Psoas muscle (tissue), 8 donors: ENCODE measurements around the gene RANBP17. TPM values are rescaled to one million over a fixed set of nuclear protein-coding genes. Genes with fewer than 3 reads are reported as not detected.

ENCODE experiments used
- ATAC-seq, 4 donors: fragments of 200-7000 bp; cut with Tn5 transposase; one replicate each; pipeline ENCODE4 v1.9.1; 2020; ENCODE audit warnings: moderate library complexity in 3 of 4, mild to moderate bottlenecking in 2 of 4
- DNase-seq, 2 donors: peaks; one replicate each; pipeline ENCODE4 v3.0.0-alpha.2; 2020
- H3K27ac ChIP-seq: fragments of 200-600 bp; one replicate; pipeline ENCODE4 v1.8.0; 2022
- H3K27me3 ChIP-seq, 3 donors: fragments of 200-600 bp in 1 of 3; one replicate each; pipeline versions ENCODE4 v1.6.1 to v1.8.0; 2013 to 2022; ENCODE audit warnings: low read length in 2 of 3, mild to moderate bottlenecking in 2 of 3, moderate library complexity in 1 of 3; ENCODE audit not compliant: insufficient read depth in 3 of 3
- H3K36me3 ChIP-seq, 2 donors: fragments of 200-600 bp in 1 of 2; one replicate each; pipeline versions ENCODE4 v1.6.1 to v1.8.0; 2013 to 2022; ENCODE audit warnings: low read depth in 1 of 2, mild to moderate bottlenecking in 1 of 2, moderate library complexity in 1 of 2; ENCODE audit not compliant: insufficient read depth in 1 of 2
- H3K4me1 ChIP-seq: fragments of 200-600 bp; one replicate; pipeline ENCODE4 v1.8.0; 2022
- H3K4me3 ChIP-seq: fragments of 200-600 bp; one replicate; pipeline ENCODE4 v1.8.0; 2022; ENCODE audit warnings: mild to moderate bottlenecking
- H3K9me3 ChIP-seq: fragments of 200-600 bp; one replicate; pipeline ENCODE4 v1.8.0; 2022
- CTCF ChIP-seq: fragments of 200-600 bp; IDR thresholded peaks from one replicate; pipeline ENCODE4 v1.8.0; 2022; ENCODE audit warnings: antibody characterized with exemption
- WGBS, 3 donors: extraction: QIAGEN DNeasy Blood & Tissue Kit; methylation state at CpG; one replicate each; pipeline versions ENCODE4 v1.1.6 to v1.1.7; 2013; 5-methylcytosine and 5-hydroxymethylcytosine counted together
- intact Hi-C, 2 donors: fragments of 100-400 bp; cut with DNase I; formaldehyde crosslinking; loops; one replicate each; pipeline versions ENCODE4 v1.11.0 to v1.14.2; 2022
- polyA plus RNA-seq, 3 donors: library from polyadenylated mRNA; stranded (reverse); fragments of 200-250 nt; gene quantifications; one replicate each; pipeline ENCODE4 v1.2.3, GENCODE V29; 2013
- total RNA-seq, 4 donors: library from RNA; stranded (reverse); fragmentation: NEBNext Ultra II Directional in 2 of 4; extraction: Animal tissue kit (Norgen Biotek cat#: 25700) in 2 of 4; gene quantifications; one replicate each; pipeline versions ENCODE4 v1.2.1 to v1.2.4, GENCODE V29; 2021 to 2023
- donor health status: healthy with polysubstance abuse.
- donor health status: DM: no; HTN: no; CAD: no; lungs with moderate emphysema.
- donor health status: Bipolar disorder and iron deficiency.
- donor health status: healthy.
- donor health status: DM: yes; HTN: yes; CAD: no.
- donor health status: DM: no; HTN: no; CAD: no.
- donor health status: DM: no; HTN: no; CAD: no.
- donor health status: DM: yes; HTN: yes; CAD: no.

The RANBP17 gene
- total and polyA plus RNA-seq, 7 donors: 0.03 to 3.2 (median 1.0) TPM

GRCh38 chr5:170848033-170848432, 13.8 kb upstream of the RANBP17 start:
- H3K36me3 ChIP-seq: no peaks in the 10 kb centered on the region
- intact Hi-C loops: no loop called here

GRCh38 chr5:170849374-170849773, 12.4 kb upstream of the RANBP17 start:
- DNase-seq: no peak
- H3K4me3 ChIP-seq: no peak overlapping the region
- no peak for ATAC-seq
- H3K27ac ChIP-seq: no peak overlapping the region
- no peaks in the 10 kb centered on the region for H3K27me3 ChIP-seq
- H3K9me3 ChIP-seq: no peaks in the 10 kb centered on the region
- no peaks in the 10 kb centered on the region for H3K4me1 ChIP-seq
- no peaks in the 10 kb centered on the region for H3K36me3 ChIP-seq
- intact Hi-C loops: no loop called here
- 64 to 81% (median 65%) methylated on average over 2 of the region's 2 CpGs for WGBS, 3 donors
- no peak for TF ChIP-seq CTCF

More at GRCh38 chr5:170848033-170848432, 13.8 kb upstream of the RANBP17 start:
- no peak for DNase-seq
- no peak overlapping the region for H3K27ac ChIP-seq
- no peaks in the 10 kb centered on the region for H3K4me1 ChIP-seq
- 78 to 85% (median 79%) methylated on average over 5 of the region's 5 CpGs for WGBS, 3 donors
- H3K9me3 ChIP-seq: no peaks in the 10 kb centered on the region
- no peak overlapping the region for H3K4me3 ChIP-seq
- no peak for TF ChIP-seq CTCF
- no peak for ATAC-seq
- H3K27me3 ChIP-seq: no peaks in the 10 kb centered on the region

- WGBS, 3 donors: 38 to 47% (median 40%) methylated on average over 6 of the region's 6 CpGs
- intact Hi-C loops: no loop called here
- DNase-seq: no peak
Measured at GRCh38 chr5:170854566-170854965, 7.3 kb upstream of the RANBP17 start.

GRCh38 chr5:170857066-170857465, 4.8 kb upstream of the RANBP17 start:
- Histone ChIP-seq H3K36me3 (no peaks in the 10 kb centered on the region), H3K4me3 (no peak overlapping the region), H3K27me3 (peaks cover 0 to 5% (median 3%) of the 10 kb centered on the region in 3 donors), H3K4me1 (no peaks in the 10 kb centered on the region), H3K27ac (no peak overlapping the region), H3K9me3 (peaks cover 2% of the 10 kb centered on the region)
- intact Hi-C loops: no loop called here
- DNase-seq (no peak), ATAC-seq (no peak)
- WGBS, 3 donors: 87 to 90% (median 88%) methylated on average over 2 of the region's 2 CpGs
- TF ChIP-seq CTCF: no peak

More at GRCh38 chr5:170854566-170854965, 7.3 kb upstream of the RANBP17 start:
- Histone ChIP-seq H3K27ac (no peak overlapping the region), H3K4me3 (no peak overlapping the region), H3K4me1 (no peaks in the 10 kb centered on the region), H3K27me3 (no peaks in the 10 kb centered on the region), H3K36me3 (no peaks in the 10 kb centered on the region), H3K9me3 (peaks cover under 1% of the 10 kb centered on the region)
- TF ChIP-seq CTCF: no peak
- ATAC-seq: no peak

GRCh38 chr5:170860415-170860814, 1.4 kb upstream of the RANBP17 start:
- peaks cover 0 to 12% (median 7%) of the 10 kb centered on the region in 3 donors for H3K27me3 ChIP-seq
- H3K27ac ChIP-seq: no peak overlapping the region
- DNase-seq (no peak), ATAC-seq (no peak)
- intact Hi-C loops: no loop called here
- no peak for TF ChIP-seq CTCF
- no peaks in the 10 kb centered on the region for H3K4me1 ChIP-seq
- no peaks in the 10 kb centered on the region for H3K36me3 ChIP-seq
- no peak overlapping the region for H3K4me3 ChIP-seq
- peaks cover 2% of the 10 kb centered on the region for H3K9me3 ChIP-seq
